H1 (cell line): Measurements from ENCODE around the gene TMCC3. TPM values are rescaled to one million over a fixed set of nuclear protein-coding genes. Genes with fewer than 3 reads are reported as not detected.

Source experiments
- CTCF ChIA-PET: fragments of 300-600 bp; sonication (Branson Sonifier 250); formaldehyde crosslinking; loops from one replicate; lab custom pipeline; 2021; ENCODE audit not compliant: partially characterized antibody; lab: Charles Lee
- POLR2A ChIA-PET: fragments of 300-600 bp; sonication (Branson Sonifier 250); formaldehyde crosslinking; loops from one replicate; lab custom pipeline; 2021; ENCODE audit warnings: inconsistent platforms; ENCODE audit not compliant: partially characterized antibody; lab: Charles Lee
- DNase-seq, 2 experiments: peaks; one replicate each; pipeline versions ENCODE4 v3.0.0 to v3.0.0-alpha.2; 2010 to 2022; ENCODE audit warnings: low spot score in 2 of 2, low read depth in 1 of 2, mixed read lengths in 1 of 2
- FAIRE-seq: peaks from 2 replicates; lab custom pipeline; 2011; peaks lifted over from hg19 to GRCh38; lab: Jason Lieb, UNC
- H2AFZ ChIP-seq: 2 replicates; pipeline ENCODE4 v1.8.1; 2012; ENCODE audit warnings: low read length, inconsistent platforms
- H2AK5ac ChIP-seq: 2 replicates; pipeline ENCODE4 v1.6.1; 2013; ENCODE audit warnings: low read depth, low read length
- H2BK120ac ChIP-seq: replicated peaks from 2 replicates; pipeline ENCODE3; 2013; ENCODE audit warnings: low read depth, low read length, inconsistent platforms
- H2BK12ac ChIP-seq: 2 replicates; pipeline ENCODE4 v1.6.1; 2013; ENCODE audit warnings: low read depth, low read length
- H2BK15ac ChIP-seq: 2 replicates; pipeline ENCODE4 v1.6.1; 2013; ENCODE audit warnings: low read length
- H2BK20ac ChIP-seq: 2 replicates; pipeline ENCODE4 v1.6.1; 2013; ENCODE audit warnings: low read length
- H2BK5ac ChIP-seq: 2 replicates; pipeline ENCODE4 v1.6.1; 2013; ENCODE audit warnings: low read depth, low read length
- H3K14ac ChIP-seq: 2 replicates; pipeline ENCODE4 v1.6.1; 2013; ENCODE audit warnings: inconsistent platforms; ENCODE audit not compliant: insufficient read length
- H3K18ac ChIP-seq: 2 replicates; pipeline ENCODE4 v1.6.1; 2013; ENCODE audit warnings: low read length; ENCODE audit errors: extremely low read depth
- H3K23ac ChIP-seq: 2 replicates; pipeline ENCODE4 v1.6.1; 2013; ENCODE audit warnings: inconsistent platforms; ENCODE audit not compliant: insufficient read length
- H3K23me2 ChIP-seq: 2 replicates; pipeline ENCODE4 v1.6.1; 2013; ENCODE audit warnings: low read depth, low read length
- H3K27ac ChIP-seq: 2 replicates; pipeline ENCODE4 v1.6.1; 2011; ENCODE audit warnings: low read depth, low read length, inconsistent platforms
- H3K27me3 ChIP-seq, 4 experiments: replicated peaks in 1 of 4; 1 replicate in 1 of 4; 2 replicates in 3 of 4; pipeline versions ENCODE4 v1.6.1 to v1.8.1; 2011 to 2013; ENCODE audit warnings: low read length in 3 of 4, mild to moderate bottlenecking in 3 of 4, inconsistent platforms in 2 of 4, mixed read lengths in 2 of 4, moderate library complexity in 1 of 4; ENCODE audit not compliant: control insufficient read depth in 3 of 4, insufficient read depth in 3 of 4; ENCODE audit errors: extremely low read depth in 1 of 4
- H3K36me3 ChIP-seq, 4 experiments: 2 replicates each; pipeline versions ENCODE4 v1.6.1 to v1.8.1; 2011 to 2013; ENCODE audit warnings: mild to moderate bottlenecking in 4 of 4, low read length in 3 of 4, moderate library complexity in 2 of 4, control low read depth in 1 of 4, inconsistent platforms in 1 of 4; ENCODE audit not compliant: insufficient read depth in 4 of 4, control insufficient read depth in 2 of 4
- H3K4ac ChIP-seq: replicated peaks from 2 replicates; pipeline ENCODE3; 2013; ENCODE audit warnings: low read length, low read depth, mixed read lengths, inconsistent platforms; ENCODE audit not compliant: insufficient read length
- H3K4me1 ChIP-seq, 4 experiments: replicated peaks in 1 of 4; 1 replicate in 1 of 4; 2 replicates in 3 of 4; pipeline versions ENCODE4 v1.6.1 to v1.8.1; 2011 to 2013; ENCODE audit warnings: low read length in 3 of 4, inconsistent platforms in 2 of 4, mixed read lengths in 1 of 4; ENCODE audit not compliant: insufficient read depth in 4 of 4, control insufficient read depth in 3 of 4
- H3K4me2 ChIP-seq, 2 experiments: 2 replicates each; pipeline versions ENCODE4 v1.6.1 to v1.8.1; 2011 to 2013; ENCODE audit warnings: low read depth in 2 of 2, low read length in 2 of 2, control low read depth in 1 of 2, inconsistent platforms in 1 of 2, mild to moderate bottlenecking in 1 of 2; ENCODE audit not compliant: insufficient read depth in 1 of 2
- H3K4me3 ChIP-seq, 4 experiments: fragments of 200-600, 300-600 bp in 1 of 4; sonication (generic), shearing (Covaris generic), sonication (Bioruptor Twin) in 1 of 4; 2 replicates each; pipeline versions ENCODE4 v1.5.1 to v1.8.1; 2011 to 2016; ENCODE audit warnings: low read length in 4 of 4, low read depth in 3 of 4, control low read depth in 2 of 4, inconsistent platforms in 2 of 4, mild to moderate bottlenecking in 2 of 4, mixed read lengths in 1 of 4, moderate library complexity in 1 of 4; ENCODE audit not compliant: insufficient read depth in 2 of 4; ENCODE audit errors: extremely low read depth in 1 of 4
- H3K56ac ChIP-seq: replicated peaks from 2 replicates; pipeline ENCODE3; 2013; ENCODE audit warnings: low read depth, mild to moderate bottlenecking, mixed read lengths, low read length, inconsistent platforms; ENCODE audit not compliant: insufficient read length
- H3K79me1 ChIP-seq: 2 replicates; pipeline ENCODE4 v1.6.1; 2013; ENCODE audit warnings: low read depth, low read length, control low read depth
- H3K79me2 ChIP-seq, 2 experiments: 2 replicates each; pipeline versions ENCODE4 v1.6.1 to v1.8.1; 2012 to 2013; ENCODE audit warnings: low read length in 2 of 2, mild to moderate bottlenecking in 2 of 2, inconsistent platforms in 1 of 2; ENCODE audit not compliant: insufficient read depth in 2 of 2, control insufficient read depth in 1 of 2
- H3K9ac ChIP-seq, 4 experiments: replicated peaks in 1 of 4; 1 replicate in 1 of 4; 2 replicates in 3 of 4; pipeline versions ENCODE4 v1.6.1 to v1.8.1; 2011 to 2013; ENCODE audit warnings: low read depth in 3 of 4, low read length in 3 of 4, control low read depth in 2 of 4, mild to moderate bottlenecking in 2 of 4, moderate library complexity in 2 of 4, inconsistent platforms in 1 of 4; ENCODE audit errors: extremely low read depth in 1 of 4
- H3K9me3 ChIP-seq, 2 experiments: 2 replicates each; pipeline versions ENCODE4 v1.6.1 to v1.8.1; 2012 to 2013; ENCODE audit warnings: mild to moderate bottlenecking in 2 of 2, moderate library complexity in 2 of 2, control low read depth in 1 of 2, inconsistent platforms in 1 of 2, low read depth in 1 of 2, low read length in 1 of 2, mixed read lengths in 1 of 2; ENCODE audit not compliant: insufficient read depth in 2 of 2
- H4K20me1 ChIP-seq, 2 experiments: replicated peaks in 1 of 2; 2 replicates each; pipeline versions ENCODE3 to v1.8.1; 2011 to 2013; ENCODE audit warnings: inconsistent platforms in 2 of 2, low read length in 2 of 2, mild to moderate bottlenecking in 1 of 2; ENCODE audit not compliant: insufficient read depth in 2 of 2, control insufficient read depth in 1 of 2
- H4K5ac ChIP-seq: 2 replicates; pipeline ENCODE4 v1.6.1; 2013; ENCODE audit warnings: low read length, low read depth, mixed read lengths, inconsistent platforms; ENCODE audit not compliant: insufficient read length
- H4K8ac ChIP-seq: 2 replicates; pipeline ENCODE4 v1.8.0; 2013; ENCODE audit warnings: mild to moderate bottlenecking, moderate library complexity, low read length, inconsistent platforms; ENCODE audit not compliant: insufficient read depth; ENCODE audit errors: extremely low read depth
- H4K91ac ChIP-seq: replicated peaks from 2 replicates; pipeline ENCODE3; 2013; ENCODE audit warnings: low read length, mixed read lengths, inconsistent platforms; ENCODE audit not compliant: insufficient read length
- ASH2L ChIP-seq: fragments of 200-600, 300-600 bp; sonication (generic); IDR thresholded peaks from one replicate; pipeline ENCODE4 v1.7.1; 2017; ENCODE audit warnings: low read length
- CBX8 ChIP-seq: fragments of 300-800, 300-1000 bp; sonication (generic); IDR thresholded peaks from 2 replicates; pipeline ENCODE4 v1.7.1; 2016; ENCODE audit warnings: low read depth, low read length, borderline replicate concordance
- CREB1 ChIP-seq: IDR thresholded peaks from 2 replicates; pipeline ENCODE4 v1.6.1; 2012; ENCODE audit warnings: inconsistent platforms
- CTBP2 ChIP-seq: IDR thresholded peaks from 2 replicates; pipeline ENCODE4 v1.7.0; 2011; ENCODE audit warnings: borderline replicate concordance, mild to moderate bottlenecking, moderate library complexity, mixed read lengths, low read length; ENCODE audit not compliant: insufficient read depth, insufficient read length
- GABPA ChIP-seq: IDR thresholded peaks from 2 replicates; pipeline ENCODE4 v1.6.1; 2011; ENCODE audit warnings: mild to moderate bottlenecking, low read length, moderate library complexity, borderline replicate concordance; ENCODE audit not compliant: insufficient read depth
- HDAC6 ChIP-seq: IDR thresholded peaks from one replicate; pipeline ENCODE4 v1.7.1; 2012; ENCODE audit warnings: low read depth, mild to moderate bottlenecking, inconsistent platforms, low read length, moderate library complexity
- RBBP5 ChIP-seq: IDR thresholded peaks from 2 replicates; pipeline ENCODE4 v1.7.1; 2012; ENCODE audit warnings: low read depth, mild to moderate bottlenecking, inconsistent platforms, low read length, moderate library complexity, borderline replicate concordance
- SP4 ChIP-seq: IDR thresholded peaks from 2 replicates; pipeline ENCODE4 v1.6.1; 2012; ENCODE audit warnings: low read length, inconsistent platforms
- SUZ12 ChIP-seq: fragments of 200-600 bp; sonication (generic); IDR thresholded peaks from 2 replicates; pipeline ENCODE4 v1.6.1; 2012; ENCODE audit warnings: mild to moderate bottlenecking, inconsistent platforms, low read length, moderate library complexity, mixed read lengths
- WGBS, 2 experiments: shearing (Covaris generic) in 1 of 2; methylation state at CpG; one replicate each; pipeline versions ENCODE4 v1.1.6 to v1.1.7; 2013 to 2015; ENCODE audit warnings: low lambda C conversion rate in 2 of 2, mixed read lengths in 2 of 2, inconsistent platforms in 1 of 2, low coverage in 1 of 2, missing lambda C conversion rate in 1 of 2; ENCODE audit not compliant: insufficient replicate concordance in 2 of 2, insufficient coverage in 1 of 2, insufficient read length in 1 of 2; ENCODE audit errors: extremely low coverage in 1 of 2, missing lambda C conversion rate in 1 of 2; 5-methylcytosine and 5-hydroxymethylcytosine counted together
- polyA plus RNA-seq, 7 experiments: library from polyadenylated mRNA; depleted of rRNA in 3 of 7; stranded (reverse) in 5 of 7; unstranded in 2 of 7; fragments of >200 nt in 5 of 7; fragments of 200-250 nt in 2 of 7; gene quantifications; 1 replicate in 5 of 7; 2 replicates in 1 of 7; 4 replicates in 1 of 7; pipeline versions ENCODE4 v1.2.1 to v1.2.3, GENCODE V29; 2011 to 2013; ENCODE audit warnings: missing spikeins in 2 of 7, mixed read lengths in 2 of 7
- total RNA-seq: library from RNA; stranded (reverse); fragmentation: NEBNext Ultra II Directional; extraction: Animal tissue kit (Norgen Biotek cat#: 25700); gene quantifications from 2 replicates; pipeline ENCODE4 v1.2.1, GENCODE V29; 2021
- TF ChIP-seq, protein P1 (sequence below): IDR thresholded peaks from 2 replicates; pipeline ENCODE4 v1.6.1; 2012; ENCODE audit warnings: inconsistent platforms
- TF ChIP-seq, protein P2 (sequence below): IDR thresholded peaks from 2 replicates; pipeline ENCODE4 v1.6.1; 2011; ENCODE audit warnings: low read length, improper control_type of control experiment

Gene TMCC3
- total and polyA plus RNA-seq, 2 of the 8 experiments (the other 6 are each of a cell fraction or from before 2014, with no cell fraction given) = 1.7 to 4.1 TPM

DNA sequence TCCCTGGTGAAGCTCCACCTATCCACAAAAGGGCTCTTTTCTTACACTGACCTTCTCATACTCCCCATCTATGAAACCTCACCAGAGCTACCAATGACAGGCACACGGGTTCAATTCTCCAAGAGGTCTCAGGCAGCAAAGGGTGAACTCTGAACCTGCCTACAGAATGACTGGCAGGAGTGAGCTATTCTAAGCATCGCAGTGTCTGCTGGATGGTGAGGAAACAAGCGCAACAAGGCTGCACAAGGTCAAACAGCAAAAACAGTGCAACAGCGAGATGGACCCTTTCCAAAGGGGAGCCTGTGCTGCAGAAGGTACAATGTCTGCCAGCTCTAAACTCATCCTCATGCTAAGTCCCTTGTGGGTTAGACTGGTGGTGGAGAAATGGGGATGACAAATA lies 22.0 kb downstream of the TMCC3 start:
- Histone ChIP-seq H3K18ac (no peak overlapping the region), H4K20me1 (no peaks in the 10 kb centered on the region), H2BK12ac (no peak overlapping the region), H3K4me2 (no peak overlapping the region), H4K5ac (no peak overlapping the region), H3K79me2 (no peaks in the 10 kb centered on the region), H3K9me3 (0 out of 4 replicates have a peak, but pooled peaks cover 0 to 2% of the 10 kb centered on the region in 2 experiments), H3K4ac (no peak overlapping the region), H4K8ac (no peak overlapping the region), H2BK15ac (no peak overlapping the region), H3K56ac (no peak overlapping the region), H3K79me1 (no peaks in the 10 kb centered on the region), H3K27me3 (no peaks in the 10 kb centered on the region), H3K23ac (no peak overlapping the region), H2BK20ac (no peak overlapping the region), H3K14ac (no peak overlapping the region), H3K23me2 (no peaks in the 10 kb centered on the region), H2AK5ac (no peak overlapping the region), H3K4me3 (no peak overlapping the region), H3K36me3 (no peaks in the 10 kb centered on the region), H3K9ac (no peak overlapping the region), H2BK5ac (no peak overlapping the region), H3K4me1 (no peaks in the 10 kb centered on the region), H4K91ac (no peak overlapping the region), H2BK120ac (no peak overlapping the region), H2AFZ (no peak overlapping the region), H3K27ac (no peak overlapping the region)
- POLR2A ChIA-PET = interaction anchor here (2.7 kb wide), 1 partner anchor 7 kb away, joined by 10 read pairs; no protein-coding TSS in a partner anchor
- FAIRE-seq (no peak), DNase-seq (no peak)
- CTCF ChIA-PET = interaction anchor here (0.6 to 2.1 kb wide), 4 partner anchors 9 to 242 kb away, joined by 3 to 5 read pairs (median 4); no protein-coding TSS in a partner anchor
- TF ChIP-seq CREB1 (no peak), CBX8 (no peak), CTBP2 (no peak), ASH2L (no peak), HDAC6 (no peak), SP4 (no peak), GABPA (no peak), RBBP5 (no peak), SUZ12 (no peak)
- TF ChIP-seq, protein P1, sequence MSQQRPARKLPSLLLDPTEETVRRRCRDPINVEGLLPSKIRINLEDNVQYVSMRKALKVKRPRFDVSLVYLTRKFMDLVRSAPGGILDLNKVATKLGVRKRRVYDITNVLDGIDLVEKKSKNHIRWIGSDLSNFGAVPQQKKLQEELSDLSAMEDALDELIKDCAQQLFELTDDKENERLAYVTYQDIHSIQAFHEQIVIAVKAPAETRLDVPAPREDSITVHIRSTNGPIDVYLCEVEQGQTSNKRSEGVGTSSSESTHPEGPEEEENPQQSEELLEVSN = no peak
- TF ChIP-seq, protein P2, sequence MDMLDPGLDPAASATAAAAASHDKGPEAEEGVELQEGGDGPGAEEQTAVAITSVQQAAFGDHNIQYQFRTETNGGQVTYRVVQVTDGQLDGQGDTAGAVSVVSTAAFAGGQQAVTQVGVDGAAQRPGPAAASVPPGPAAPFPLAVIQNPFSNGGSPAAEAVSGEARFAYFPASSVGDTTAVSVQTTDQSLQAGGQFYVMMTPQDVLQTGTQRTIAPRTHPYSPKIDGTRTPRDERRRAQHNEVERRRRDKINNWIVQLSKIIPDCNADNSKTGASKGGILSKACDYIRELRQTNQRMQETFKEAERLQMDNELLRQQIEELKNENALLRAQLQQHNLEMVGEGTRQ = no peak
- WGBS, 2 experiments = 86% methylated on average over 4 of the region's 4 CpGs; no CpG with 5 or more reads in 1 of the 2 experiments
